Hematopoietic multipotent progenitor cell treated with erythropoietin and hydrocortisone succinate and interleukin-3 and kit ligand, for 4 days (in vitro differentiated cells): Measurements from ENCODE around the gene CERK.

ENCODE experiments used
- DNase-seq: peaks from one replicate; pipeline ENCODE4 v3.0.0-alpha.2; 2015

Gene CERK

GRCh38 chr22:46730568-46731245 lies 7.3 kb downstream of the CERK start:
- no peak for DNase-seq

GRCh38 chr22:46728470-46728869 lies 9.6 kb downstream of the CERK start:
- DNase-seq, result no peak

- no peak for DNase-seq
Measured at GRCh38 chr22:46727813-46728364, 10.2 kb downstream of the CERK start.

DNA sequence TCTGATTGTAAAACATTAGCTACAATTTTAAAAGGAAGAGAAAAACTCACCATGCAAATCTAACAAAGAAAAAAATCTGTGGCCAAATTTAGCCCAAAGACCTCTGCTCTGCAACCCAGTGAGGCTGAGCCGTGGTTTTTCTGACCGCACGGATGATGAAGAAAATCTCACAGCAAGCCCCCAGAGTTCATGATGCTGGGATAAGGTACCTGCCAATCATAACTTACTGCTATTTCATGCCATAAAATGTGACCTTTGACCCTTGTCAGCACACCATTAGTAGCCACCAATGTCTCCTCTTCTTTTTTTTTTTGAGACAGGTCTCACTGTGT lies 11.1 kb downstream of the CERK start:
- no peak for DNase-seq

- DNase-seq, result no peak
Measured at GRCh38 chr22:46726066-46726985, 11.7 kb downstream of the CERK start.

DNA sequence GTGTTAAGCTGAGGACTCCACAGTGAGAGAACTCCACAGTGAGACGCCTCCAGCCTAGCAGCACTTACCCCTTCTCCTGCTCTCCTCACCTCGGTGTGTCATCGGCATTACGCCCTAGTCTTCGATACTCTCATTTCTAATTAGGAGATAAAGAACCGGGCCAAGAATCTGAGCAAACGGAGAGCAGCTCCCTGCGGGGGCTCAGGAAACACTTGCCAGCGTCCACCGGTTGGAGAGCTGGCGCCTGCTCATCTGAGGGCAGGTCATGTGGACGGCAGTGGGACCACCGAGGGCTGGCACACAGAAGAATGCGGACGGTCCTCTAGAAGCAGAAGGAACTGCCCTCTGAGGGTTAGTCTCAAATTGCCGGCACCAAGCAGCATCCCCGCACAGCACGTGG lies 13.0 kb downstream of the CERK start:
- no peak for DNase-seq

GRCh38 chr22:46723882-46724281 lies 14.2 kb downstream of the CERK start:
- DNase-seq, result no peak

GRCh38 chr22:46721501-46722085 lies 16.5 kb downstream of the CERK start:
- DNase-seq, result no peak

DNA sequence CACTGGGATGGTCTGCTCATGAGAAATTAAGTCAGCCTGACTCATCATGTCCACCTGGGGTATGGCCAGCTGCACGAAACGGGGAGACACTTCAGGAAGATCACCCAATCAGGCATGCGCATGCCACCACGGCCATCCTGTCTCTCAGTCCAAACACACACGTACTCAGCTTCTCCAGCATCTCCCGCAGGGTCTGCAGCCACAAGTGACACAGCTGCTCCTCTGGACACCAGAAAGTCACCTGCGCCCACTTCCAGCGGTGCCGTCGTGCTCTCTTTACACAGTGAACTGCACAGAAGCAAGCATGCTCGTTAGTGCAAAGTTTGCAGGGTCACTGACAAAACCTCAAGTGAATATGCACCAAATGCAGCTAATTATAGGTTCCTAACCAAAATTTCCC lies 18.1 kb downstream of the CERK start:
- no peak for DNase-seq

DNA sequence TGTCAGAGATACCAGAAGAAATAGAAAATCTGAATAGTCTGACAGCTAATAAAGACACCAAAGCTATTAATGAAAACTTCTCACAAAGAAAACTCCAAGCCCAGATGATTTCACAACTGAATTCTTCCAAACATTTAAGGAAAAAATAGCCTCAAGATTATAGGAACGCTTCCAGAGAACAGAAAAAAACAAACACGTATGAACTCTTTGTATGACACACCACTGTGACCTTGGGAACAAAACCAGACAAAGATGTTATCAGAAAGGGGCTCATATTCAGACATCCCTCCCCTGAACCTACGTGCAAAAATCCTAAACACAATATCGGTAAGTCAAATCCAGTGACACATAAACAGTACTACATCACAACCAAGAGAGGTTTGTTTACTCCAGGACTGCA lies 23.5 kb downstream of the CERK start:
- DNase-seq, result no peak

- no peak for DNase-seq
Measured at GRCh38 chr22:46712288-46712687, 25.8 kb downstream of the CERK start.

GRCh38 chr22:46710806-46711205 lies 27.2 kb downstream of the CERK start:
- no peak for DNase-seq

- no peak for DNase-seq
Measured at GRCh38 chr22:46708766-46709330, 29.2 kb downstream of the CERK start.

DNA sequence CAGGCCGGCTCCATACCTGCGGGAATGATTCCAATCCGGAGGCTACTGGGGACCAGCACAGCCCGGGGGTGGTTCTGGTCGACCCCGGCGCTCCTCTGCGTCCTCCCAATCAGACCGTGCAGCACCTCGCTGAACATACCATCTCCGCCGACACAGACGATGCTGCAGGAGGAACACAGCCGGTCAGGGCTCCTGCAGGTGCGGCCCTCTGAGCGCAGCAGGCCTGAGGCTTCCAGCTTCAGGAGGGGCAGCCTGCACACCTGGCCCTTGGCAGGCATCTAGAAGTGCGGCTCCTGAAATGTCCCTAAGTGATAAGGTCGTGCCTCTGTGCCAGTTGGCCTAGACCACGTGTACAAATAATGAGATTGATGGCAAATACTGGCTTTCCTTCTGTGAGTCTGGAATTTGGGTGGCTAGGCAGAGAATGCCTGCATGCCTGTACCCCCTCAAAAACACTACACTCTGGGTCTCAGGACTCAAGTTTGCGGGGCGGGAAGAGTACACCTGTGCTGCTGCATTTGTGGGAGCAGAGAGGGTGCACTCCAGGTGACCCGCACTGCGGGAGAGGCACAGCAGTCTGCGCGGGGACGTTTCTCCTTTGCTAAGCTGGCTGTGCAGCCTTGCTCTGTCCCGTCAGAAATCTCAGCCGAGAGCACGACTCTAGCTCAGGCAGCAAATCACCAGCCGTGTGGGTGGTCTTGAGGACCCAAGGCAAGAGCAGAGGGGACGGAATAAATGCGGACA lies 30.1 kb downstream of the CERK start:
- DNase-seq, result no peak

GRCh38 chr22:46707305-46707704 lies 30.7 kb downstream of the CERK start:
- DNase-seq, result no peak

GRCh38 chr22:46706060-46706459 lies 32.0 kb downstream of the CERK start:
- DNase-seq, result no peak

DNA sequence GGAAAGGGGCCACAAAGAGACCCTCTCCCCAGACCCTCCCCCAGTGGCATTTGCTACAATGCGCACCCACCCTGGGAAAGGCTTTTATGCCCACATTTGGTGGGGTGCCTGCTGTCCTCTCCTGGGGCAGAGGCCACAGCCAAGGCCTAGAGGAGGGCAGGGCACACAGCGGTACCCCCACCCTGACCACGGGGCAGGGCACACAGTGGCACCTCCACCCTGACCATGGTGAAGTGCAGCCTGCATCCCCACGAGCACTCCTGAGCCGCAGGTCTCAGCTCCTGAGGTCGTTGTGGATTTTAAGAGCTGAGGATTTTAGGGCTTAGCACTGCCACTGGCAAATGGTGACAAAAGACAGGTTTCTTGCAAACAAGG lies 34.1 kb downstream of the CERK start:
- no peak for DNase-seq

DNA sequence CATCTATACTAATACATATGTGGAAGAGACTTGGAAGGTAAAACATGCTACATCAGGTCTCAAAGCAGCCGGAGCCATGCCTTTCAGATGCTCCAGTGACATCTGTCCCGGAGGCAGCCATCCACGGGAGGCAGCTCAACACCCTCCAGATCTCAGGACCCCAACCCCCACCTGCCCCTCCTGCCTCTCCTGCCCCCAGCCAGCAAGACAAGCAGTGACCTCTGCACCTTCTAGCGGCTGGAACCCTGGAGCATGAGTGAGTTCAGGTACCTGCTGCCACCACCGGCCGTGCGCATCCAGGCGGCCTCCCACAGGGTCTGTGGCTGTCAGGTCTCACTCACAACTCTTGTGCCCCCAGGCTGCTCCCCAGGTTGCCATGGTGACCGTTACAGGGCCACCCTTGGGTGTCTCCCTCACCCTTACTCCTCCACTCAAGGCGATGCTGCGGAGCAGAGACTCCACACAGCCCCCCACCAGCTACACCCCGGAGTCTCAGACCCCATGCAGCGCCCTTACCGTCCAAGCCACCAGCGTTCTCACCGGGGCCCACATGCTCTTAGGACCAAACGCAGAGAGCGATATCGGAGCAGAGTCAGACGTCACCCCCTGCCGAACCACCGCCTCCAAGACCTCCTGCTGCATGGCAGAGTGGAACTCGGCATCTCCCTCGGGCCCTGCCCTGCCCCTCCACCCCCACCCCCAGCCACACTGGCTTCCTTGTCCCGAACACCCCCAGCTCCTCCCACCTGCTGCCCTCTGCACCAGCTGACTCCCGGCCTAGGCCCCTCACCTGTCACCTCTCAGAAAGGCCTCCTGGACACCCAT lies 34.7 kb downstream of the CERK start:
- no peak for DNase-seq

GRCh38 chr22:46701262-46701661 lies 36.8 kb downstream of the CERK start:
- no peak for DNase-seq

GRCh38 chr22:46699091-46699490 lies 39.0 kb downstream of the CERK start:
- no peak for DNase-seq

DNA sequence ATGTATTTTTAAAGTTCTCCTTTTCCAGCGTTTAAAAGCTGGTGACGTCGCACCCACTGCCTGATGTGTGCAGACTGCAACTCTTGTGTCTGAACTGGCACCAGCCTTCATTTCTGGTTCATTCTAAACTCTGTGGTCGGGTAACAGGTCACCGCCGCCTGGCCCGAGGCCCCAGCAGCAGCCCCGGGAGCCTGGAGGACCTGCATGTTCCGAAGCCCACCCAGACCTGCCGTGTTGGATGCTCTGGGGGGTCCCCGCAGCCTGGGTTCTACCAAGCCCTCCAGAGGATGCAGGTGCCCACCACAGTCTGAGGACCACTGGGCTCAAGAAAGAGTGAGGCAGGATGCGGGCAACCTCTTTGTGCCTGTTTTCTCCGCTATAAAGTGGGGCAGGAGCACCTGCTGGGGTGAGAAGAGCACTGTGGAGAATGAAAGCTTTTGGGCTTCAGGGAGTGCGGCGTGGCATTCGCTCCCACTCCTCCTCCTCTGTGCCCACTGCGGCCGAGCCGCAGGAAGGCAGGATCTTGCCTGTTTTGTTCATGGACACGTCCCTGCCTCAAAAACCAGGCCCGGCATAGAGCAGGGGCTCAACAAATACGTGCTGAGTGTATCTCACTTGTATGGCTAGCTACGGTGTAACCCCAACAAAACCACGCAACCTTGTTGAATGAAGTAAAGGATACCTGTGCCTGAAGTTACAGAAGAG lies 40.1 kb downstream of the CERK start:
- DNase-seq, result no peak
